ENCODE results near the gene E2F6.

Gene E2F6

DNA sequence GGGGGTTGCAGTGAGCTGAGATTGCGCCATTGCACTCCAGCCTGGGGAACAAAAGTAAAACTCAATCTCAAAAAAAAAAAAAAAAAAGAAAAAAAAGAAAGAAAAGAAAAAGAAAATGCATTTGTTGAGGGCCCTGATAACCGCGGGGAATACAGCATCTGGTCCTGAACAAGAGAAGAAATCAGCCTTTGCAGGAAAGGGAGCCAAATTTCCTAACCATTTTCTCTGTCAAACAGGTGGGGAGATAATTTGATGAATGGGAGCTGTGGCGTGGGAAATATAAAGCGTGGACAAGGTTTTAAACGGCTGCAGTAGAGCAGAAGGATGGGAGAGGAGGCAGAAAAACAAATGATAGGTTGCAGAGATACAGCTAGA lies 864 bp downstream of the E2F6 start:
- DNase-seq (ENCODE audit: insufficient read length, low spot score) = no peak
- FAIRE-seq = peak; percentile 26

DNA sequence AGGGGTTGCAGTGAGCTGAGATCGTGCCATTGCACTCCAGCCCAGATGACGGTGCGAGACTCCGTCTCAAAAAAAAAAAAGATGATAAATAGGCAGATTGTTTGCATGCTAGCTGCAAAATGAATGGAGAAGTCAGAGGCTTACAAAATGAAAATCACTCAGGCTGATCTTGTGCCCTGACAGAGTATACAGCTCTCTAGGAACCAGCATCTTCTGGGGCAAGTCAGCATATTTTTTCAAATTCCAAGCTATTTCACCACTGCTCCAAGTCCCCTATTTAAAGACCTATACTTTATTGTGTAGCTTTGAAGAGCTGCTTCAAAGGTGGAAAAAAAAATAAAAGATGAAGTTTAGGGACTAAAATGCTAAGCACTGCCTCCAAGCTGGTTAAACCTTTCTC lies 6.1 kb downstream of the E2F6 start:
- DNase-seq (ENCODE audit: insufficient read length, low spot score) (no peak), FAIRE-seq (no peak)

DNA sequence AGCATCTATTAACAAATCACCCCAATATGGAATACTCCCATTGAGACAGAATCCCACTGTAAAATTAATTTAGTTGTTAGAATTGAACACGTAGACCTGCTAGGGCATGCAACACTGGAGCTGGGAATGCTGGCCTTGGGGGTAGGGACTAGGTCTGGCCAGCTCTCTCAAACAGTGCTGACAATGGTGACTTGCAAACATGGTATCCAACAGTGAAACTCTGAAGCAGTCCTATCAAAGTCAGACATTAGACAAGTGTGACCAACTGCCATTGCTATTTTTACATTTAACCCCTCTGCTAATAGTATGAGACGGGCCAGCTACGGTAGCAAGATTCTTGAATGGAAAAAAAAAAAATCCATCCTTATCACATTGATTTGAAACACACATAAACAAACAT lies 7.2 kb downstream of the E2F6 start:
- no peak for DNase-seq (ENCODE audit: insufficient read length, low spot score)
- FAIRE-seq = no peak

DNA sequence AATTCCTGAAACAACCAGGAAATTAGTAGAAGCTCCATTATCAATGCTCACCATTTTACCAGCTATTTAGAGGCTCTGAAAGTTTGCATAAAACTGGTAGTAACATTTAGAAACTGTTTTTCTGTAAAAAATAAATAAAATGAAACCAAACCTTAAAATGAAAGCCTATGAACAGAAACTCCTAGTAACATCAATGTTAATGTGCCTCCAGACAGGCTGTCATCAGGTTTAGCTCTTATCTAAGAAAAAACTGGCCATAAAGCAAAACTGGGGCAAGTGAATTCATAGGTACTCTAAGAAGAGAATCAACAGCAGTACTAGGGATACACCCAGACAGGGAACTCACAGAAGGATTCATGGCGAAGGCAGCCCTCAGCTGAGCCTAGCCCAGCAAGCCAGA lies 8.0 kb downstream of the E2F6 start:
- no peak for FAIRE-seq
- DNase-seq (ENCODE audit: insufficient read length, low spot score) = no peak

DNA sequence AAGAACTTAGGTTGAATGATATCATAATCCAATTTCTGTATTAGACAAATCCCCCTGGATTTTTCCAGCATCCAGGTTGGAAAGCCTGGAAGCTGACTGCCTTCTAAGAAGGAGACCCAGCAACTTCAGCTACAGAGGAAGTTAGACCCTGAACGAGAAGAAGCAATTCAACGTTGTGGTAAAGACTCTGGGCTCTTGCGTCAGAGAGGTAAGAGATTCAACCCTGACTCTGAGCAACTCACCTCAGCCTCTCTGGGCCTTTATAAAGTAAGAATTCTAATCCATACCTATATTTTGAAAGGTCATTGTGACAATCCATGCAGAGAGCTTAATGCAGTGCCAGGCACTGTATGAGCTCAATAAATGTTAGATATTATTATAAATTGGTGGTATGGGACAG lies 9.7 kb downstream of the E2F6 start:
- no peak for DNase-seq (ENCODE audit: insufficient read length, low spot score)
- FAIRE-seq = no peak

DNA sequence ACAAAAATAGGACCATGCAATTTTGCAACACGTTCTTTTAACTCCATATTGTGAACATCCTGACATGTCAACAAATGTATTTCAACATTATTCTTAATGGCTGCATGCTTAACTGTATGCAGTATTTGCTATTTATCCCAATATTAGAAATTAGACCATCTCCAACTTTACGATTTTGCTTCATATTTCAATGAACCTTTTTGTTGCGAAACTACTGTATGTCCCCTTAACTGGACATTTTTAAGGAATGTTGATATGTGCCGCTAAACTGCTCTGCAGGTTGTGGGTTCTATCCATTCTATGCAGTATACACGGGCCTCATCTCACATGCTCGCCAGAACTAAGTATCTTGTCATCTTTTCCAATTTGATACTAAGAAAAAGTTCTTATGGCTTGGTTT lies 11.1 kb downstream of the E2F6 start:
- DNase-seq (ENCODE audit: insufficient read length, low spot score) (no peak), FAIRE-seq (no peak)

DNA sequence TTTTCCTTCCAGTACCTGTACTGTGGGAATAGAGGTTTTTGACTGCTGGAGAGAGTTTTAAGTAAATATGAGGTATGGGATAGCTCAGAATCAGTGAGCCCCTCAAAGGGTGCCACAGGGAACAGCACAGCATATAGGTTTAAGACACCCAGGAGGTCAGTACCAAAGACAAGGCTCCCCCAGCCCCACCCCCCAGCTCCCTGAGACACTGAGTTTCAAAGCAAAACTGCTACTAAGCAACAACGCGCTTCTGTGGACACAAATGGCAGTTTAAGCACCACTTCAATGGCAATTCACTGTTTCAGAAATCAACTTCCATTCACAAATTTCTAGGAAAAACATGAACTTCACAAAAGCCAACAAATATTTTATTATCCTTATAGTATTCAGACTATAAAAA lies 15.2 kb downstream of the E2F6 start:
- DNase-seq (ENCODE audit: insufficient read length, low spot score) = no peak

DNA sequence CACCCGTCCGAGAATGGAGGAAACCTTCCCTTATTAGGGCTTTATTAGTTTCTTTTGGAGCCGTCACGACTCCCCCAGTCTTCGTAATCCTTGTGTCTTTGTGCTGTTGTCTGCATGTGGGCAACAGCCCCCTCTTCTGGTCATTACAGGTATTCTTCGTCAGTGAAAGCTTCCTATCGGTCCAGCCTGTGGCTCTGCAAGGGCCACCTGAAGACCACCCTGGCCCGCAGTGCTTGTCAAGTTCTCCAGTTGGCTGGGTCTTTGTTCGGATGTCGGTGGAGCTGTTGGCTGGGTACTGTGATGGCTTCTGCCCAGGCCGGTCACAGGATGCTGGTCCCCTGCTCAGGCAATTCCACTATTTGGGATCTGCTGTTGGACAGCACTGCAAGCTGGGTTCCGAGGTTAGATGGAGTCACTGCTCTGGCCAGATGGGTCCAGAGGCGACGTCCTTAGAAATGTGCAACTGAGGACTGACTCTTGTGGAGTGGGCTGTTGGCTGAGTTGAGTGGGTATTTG lies 19.2 kb downstream of the E2F6 start:
- DNase-seq (ENCODE audit: insufficient read length, low spot score) (peak; percentile 31), FAIRE-seq (no peak)

More for the DNA sequence above, 15.2 kb downstream of the E2F6 start:
- FAIRE-seq = no peak

DNA sequence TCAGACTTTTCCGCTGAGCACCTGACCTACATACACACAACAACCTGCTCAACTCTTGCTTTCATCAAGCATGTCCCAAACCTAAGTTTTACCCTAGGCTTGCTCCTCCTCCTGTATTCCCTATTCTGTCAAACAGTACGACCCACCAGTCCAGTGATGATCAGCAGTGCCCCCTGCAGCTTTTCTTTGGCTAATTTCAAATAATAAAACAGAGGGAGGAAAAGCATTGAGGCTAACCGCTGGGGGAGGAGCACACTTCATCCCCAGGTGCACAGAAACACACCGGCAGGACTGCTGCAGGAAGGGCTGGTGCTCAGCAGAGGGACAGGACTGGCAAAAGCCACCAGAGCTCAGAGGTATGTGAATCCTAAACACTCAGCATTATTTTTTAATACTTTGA lies 21.2 kb downstream of the E2F6 start:
- DNase-seq (ENCODE audit: insufficient read length, low spot score) = no peak
- no peak for FAIRE-seq

DNA sequence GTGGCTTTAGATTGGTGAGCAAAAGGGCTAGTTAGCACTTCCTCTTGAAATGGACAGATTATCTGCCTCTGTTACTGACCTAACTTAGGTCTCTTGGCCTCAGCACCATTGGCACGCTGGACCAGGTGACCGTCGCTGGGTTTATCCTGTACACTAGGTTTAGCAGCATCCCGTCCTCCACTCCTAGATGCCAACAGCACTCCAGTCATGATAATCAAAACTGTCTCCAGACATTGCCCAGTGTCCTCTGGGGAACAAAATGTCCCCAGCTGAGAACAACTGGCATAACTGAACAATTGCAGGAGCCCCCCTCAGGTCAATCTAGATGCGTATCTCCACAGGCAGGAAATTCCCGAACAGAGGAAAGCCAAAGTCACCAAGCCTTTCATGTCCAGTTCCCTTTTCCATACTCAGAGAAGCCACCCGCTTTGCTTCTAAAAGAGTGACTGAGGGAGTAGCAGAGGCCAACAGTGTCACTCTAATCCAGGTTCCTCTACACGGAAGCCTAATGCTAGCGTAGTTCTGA lies 27.3 kb downstream of the E2F6 start:
- DNase-seq (ENCODE audit: insufficient read length, low spot score) = no peak
- FAIRE-seq = no peak

DNA sequence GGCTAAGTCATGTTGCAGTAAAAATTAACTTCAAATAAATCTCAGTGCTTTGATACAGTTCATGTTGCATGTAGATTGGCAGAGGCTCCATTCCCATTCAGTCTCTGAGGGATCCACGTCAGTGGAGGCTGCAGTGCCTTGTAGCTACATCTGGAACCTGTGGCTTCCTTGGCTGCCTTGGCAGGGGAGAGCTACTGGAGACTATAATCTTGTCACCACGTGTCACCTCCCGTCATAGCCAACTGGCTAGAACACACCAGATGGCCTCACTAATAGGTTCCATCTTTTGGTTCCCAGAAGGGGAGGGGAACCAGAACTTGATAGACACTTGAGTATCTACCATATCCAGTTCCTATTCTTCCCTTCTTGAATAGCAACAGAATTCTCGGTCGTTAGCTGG lies 28.4 kb downstream of the E2F6 start:
- DNase-seq (ENCODE audit: insufficient read length, low spot score) (no peak), FAIRE-seq (no peak)

DNA sequence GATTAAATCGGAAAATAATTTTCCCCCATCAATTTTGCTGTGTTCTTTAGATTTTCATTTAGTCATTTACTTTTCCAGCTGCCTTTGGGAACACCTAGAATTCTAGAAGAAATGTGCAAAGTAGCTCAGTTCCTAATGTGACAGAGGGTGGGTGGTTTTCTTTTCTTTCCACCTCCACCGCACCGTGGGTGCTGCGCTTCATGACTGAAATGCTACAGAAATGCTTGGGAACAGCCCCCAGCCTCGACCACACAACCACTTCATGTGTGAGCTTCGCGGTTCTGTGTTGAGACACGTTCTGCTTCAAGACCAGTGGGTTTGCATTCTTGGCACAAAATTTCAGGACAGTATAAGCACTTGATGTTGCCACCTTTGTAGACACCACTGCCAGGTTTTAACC lies 30.9 kb downstream of the E2F6 start:
- no peak for FAIRE-seq
- DNase-seq (ENCODE audit: insufficient read length, low spot score) = no peak

DNA sequence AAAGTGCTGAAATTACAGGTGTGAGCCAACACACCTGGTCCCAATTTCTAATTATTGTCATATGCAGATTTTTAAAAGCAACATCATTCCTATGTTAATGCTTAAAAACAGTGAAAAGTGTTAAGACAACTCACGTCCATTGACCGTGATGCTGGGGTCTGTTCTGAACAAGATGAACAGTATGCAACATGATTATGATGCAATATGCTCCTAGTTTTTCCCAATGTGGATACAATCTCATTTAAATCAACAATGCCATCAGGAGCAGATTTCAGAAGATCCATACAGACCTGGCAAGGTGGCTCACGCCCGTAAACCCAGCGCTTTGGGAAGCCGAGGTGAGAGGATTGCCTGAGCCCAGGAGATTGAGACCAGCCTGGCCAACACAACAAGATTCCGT lies 31.5 kb downstream of the E2F6 start:
- FAIRE-seq (no peak), DNase-seq (ENCODE audit: insufficient read length, low spot score) (no peak)

DNA sequence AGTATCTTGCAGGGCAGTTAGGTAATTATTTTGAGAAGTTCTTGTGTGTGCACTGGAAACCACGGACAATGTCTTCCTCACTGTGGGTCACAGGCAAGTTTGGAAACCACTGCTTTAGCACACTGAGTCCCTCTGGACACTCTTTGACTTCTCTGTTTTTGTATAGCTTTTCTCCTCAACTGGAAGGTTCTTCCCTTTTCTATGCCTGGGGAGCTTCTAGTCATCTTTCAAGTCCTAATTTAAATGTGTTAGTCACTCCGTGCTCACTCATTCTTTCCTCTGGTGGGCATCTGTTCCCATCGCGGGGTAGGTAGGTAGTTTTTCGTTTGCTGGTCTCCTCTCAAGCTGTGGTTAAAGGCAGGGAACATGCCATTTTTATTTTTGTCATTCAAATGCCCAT lies 32.1 kb downstream of the E2F6 start:
- no peak for FAIRE-seq

DNA sequence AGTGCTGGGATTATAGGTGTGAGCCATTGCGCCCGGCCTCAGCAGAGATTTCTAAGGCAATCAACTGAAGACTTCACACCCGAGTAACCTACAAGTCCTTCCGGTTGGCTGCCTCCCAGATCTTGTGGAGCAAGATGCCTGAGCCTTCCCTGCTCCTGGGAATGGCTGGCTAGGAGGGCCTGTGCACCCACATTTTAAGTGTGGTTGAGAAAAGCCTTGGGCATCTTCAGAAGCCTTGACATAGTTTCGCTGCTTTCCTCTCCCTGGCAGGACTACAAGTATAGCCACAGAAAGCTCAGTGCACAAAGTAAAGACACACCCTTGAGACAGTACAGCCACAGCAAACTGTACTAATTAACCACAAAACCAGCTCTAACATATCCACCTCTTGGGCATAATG lies 35.2 kb downstream of the E2F6 start:
- no peak for DNase-seq (ENCODE audit: insufficient read length, low spot score)
- FAIRE-seq = no peak

More for the DNA sequence above, 32.1 kb downstream of the E2F6 start:
- no peak for DNase-seq (ENCODE audit: insufficient read length, low spot score)

DNA sequence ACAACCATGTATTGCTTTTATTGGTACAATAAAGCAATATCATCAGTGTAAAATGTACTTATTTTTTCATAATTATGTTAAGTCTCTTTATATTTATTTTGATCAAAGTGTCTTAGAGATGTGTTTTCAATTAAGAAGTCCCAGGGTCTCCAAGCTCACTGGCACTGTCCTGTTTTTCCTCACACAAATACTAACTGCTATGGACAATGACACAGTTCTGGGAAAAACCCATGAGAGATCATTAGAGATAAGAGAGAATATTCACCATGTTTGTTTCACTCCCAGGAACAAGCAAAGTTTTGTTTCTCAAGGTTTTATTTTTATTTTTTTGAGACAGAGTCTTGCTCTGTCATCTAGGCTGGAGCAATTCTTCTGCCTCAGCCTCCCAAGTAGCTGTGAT lies 38.7 kb downstream of the E2F6 start:
- DNase-seq (ENCODE audit: insufficient read length, low spot score) (no peak), FAIRE-seq (no peak)

DNA sequence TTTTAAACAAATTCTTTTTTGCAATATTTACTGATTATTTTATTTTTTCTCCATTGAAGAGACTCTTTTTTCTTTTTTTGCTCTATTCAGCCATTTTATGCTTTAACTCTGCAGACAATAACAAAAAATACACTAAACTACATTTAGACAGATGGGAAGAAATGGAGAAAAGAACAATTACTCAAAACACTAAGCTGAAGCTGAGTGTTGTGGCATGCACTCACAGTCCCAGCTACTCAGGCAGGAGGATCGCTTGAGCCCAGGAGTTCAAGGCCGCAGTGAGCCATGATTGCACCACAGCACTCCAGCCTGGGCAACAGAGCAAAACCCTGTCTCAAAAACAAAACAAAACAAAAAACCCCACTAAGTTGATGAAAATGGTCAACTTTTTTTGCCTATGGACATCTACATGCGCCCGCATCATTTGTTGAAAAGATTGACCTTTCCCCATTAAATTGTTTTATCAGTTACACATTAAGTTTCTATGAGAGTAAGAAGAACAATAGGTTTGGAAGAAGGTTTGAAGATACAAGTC lies 43.0 kb downstream of the E2F6 start:
- FAIRE-seq (no peak), DNase-seq (ENCODE audit: insufficient read length, low spot score) (no peak)

DNA sequence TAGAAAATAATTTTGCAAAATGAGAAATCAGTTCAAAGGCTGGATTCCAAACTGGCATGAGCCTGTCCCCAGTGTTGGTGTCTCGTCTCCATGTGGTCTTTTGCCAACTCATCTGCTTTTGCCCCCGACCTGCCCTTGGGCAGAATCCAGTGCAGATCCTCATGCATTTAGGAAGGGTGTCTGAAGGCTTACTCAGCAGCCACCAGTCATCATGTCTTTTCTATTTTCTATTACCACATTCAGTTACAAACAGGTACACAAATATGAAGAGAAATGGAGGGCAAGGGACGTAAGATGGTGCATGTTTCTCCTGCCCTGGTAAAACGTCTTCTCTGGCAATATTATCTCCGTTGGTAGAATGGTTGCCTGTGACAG lies 43.5 kb downstream of the E2F6 start:
- FAIRE-seq = no peak
- no peak for DNase-seq (ENCODE audit: insufficient read length, low spot score)

DNA sequence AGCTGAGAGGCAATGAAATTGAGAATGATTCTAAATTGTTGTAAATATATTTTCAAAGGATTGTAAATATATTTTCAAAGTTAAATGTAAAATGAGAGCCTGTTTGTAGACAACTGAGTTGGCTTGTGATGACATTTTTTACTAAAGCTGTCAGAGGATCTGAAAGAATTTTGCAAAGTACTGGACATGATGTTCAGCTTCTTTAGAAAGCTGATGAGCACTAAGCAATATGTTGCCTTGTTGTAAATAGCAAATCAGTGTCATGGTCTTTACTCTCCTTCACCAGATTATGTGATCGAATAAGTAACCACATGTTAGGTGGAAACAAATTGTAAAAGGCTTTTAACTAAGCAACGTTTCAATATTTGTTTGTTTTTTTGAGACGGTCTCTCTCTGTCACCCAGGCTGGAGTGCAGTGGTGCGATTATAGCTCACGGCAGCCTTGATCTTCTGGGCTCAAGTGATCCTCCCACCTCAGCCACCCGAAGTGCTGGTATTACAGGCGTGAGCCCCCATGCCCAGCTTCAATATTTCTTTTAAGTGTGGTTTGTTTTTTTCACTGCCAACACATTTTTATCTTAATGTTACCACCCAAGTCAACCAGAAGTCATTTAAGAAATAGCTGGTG lies 44.0 kb downstream of the E2F6 start:
- FAIRE-seq (no peak), DNase-seq (ENCODE audit: insufficient read length, low spot score) (no peak)

DNA sequence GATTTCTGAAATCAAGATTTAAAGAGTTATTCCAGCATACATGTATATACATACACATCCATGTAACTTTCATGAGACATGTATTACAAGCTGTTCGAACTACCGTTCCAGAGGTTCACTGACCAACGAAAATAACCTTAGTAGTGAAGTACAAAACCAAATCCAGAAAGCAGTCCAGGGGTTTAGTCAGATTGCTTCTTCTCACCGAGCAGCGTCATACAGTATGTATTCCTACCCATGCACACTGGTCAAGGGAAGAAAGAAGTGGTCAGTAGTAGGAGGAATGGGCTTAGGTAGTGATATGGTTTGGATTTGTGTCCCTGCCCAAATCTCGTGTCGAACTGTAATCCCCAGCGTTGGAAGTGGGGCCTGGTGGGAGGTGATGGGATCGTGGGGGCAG lies 45.3 kb downstream of the E2F6 start:
- FAIRE-seq = no peak

DNA sequence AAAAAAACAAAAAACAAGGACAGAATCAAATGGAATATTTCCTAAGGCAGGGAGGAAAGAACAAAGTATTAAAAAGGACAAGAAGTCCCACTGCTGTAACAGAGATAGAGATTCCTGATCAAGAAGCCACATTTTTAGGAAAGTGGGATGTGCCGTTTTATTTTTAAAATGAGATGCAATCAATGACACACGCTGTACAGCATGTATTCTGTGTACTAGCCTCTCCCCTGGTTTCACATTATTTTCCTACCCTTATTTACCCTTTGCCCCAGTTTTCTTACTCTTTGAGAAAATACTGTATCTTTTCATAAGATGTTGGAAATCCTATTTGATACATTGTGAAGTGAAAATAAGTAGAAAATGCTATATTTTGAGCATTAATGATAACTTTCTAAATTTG lies 45.8 kb downstream of the E2F6 start:
- DNase-seq (ENCODE audit: insufficient read length, low spot score) (no peak), FAIRE-seq (no peak)

More for the DNA sequence above, 45.3 kb downstream of the E2F6 start:
- DNase-seq (ENCODE audit: insufficient read length, low spot score) = no peak

DNA sequence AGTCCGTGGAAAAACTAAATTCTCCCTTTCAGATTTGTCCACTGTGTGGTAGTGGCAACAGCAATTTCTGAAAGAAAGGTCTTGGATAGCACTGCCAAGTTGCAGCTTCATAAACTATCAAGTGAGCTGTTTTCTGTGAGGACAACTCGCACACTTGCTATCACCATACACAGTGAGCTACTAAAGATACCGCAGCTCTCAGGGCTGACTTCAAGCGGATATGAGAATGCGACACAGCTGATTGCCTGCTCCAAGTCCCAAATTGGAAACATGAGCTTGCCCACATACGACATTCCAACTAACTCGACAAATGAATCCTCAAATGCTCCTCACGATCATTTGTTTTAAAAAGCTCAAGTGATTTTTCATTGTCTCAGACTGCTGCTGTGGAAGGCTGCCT lies 46.2 kb downstream of the E2F6 start:
- FAIRE-seq = no peak
- no peak for DNase-seq (ENCODE audit: insufficient read length, low spot score)
